Measurements from ENCODE around the gene TSPYL4. TPM values are rescaled to one million over a fixed set of nuclear protein-coding genes. Genes with fewer than 3 reads are reported as not detected.

The TSPYL4 gene
- total RNA-seq = 10 to 100 TPM in 1 of 3 donors, 1 to 10 TPM in 2; 6.1 to 16.8 (median 9.5) TPM
- long read RNA-seq, donor 1, full-length matches to known transcripts = 3 of 6 reads
- long read RNA-seq, donor 1, partial matches to known transcripts = 0 of 6 reads
- long read RNA-seq, donor 1, other reads (novel, unspliced or antisense) = 3 of 6 reads
- long read RNA-seq, donor 2, full-length matches to known transcripts = 1 of 1 reads
- long read RNA-seq, donor 2, partial matches to known transcripts = 0 of 1 reads
- long read RNA-seq, donor 2, other reads (novel, unspliced or antisense) = 0 of 1 reads

DNA sequence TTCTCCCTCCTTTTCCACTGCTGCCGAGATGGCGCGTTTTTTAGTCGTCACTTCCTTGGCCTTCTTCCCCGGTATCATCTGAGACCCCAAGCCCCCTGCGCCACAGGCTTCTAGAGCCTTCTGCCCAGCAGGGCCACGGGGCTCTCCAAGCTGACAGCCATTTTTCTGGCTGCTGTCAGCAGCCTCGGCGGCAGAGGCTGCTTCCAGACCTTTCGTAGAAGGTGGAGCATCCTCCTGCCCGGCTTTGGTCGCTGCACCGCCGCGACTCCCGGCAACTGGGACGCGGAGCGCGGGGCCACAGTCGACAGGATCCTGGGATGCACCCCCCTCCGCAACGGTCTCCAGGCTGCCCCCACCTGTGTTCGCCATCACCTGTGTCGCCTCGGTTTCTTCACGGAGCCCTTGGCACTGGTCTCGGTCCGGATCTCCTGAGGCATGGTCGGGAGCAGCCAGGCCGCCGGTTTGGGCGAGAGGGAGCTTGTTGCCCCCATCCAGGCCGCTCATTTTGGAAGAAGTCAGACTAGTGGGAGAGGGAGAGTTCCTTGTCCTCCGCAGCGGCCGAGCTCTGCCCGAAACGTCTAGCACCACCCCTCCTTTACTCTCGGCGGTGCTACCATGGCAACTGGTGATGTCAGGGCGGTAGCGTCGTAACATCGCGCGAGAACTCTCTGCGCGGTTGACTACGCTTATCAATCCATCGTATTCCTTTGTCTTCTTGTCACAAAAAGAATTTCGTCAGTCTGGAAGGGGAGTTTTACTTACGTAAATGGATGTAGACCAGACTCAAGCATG, at the start of gene TSPYL4:
TSS of gene TSPYL4 (minus strand) at position 571 of the 792 bp plus-strand sequence. CDS start at position 504, 67 bp downstream.
- no peaks in the 10 kb centered on the region for H3K9me3 ChIP-seq
- no peaks in the 10 kb centered on the region for H3K36me3 ChIP-seq (ENCODE audit: low read depth)
- peak; percentile 93 to 96 (median 94) for DNase-seq
- intact Hi-C loops (cut with DNase I, micrococcal nuclease) = no loop called here
- TF ChIP-seq CTCF (IDR thresholded peaks at IDR 0.05) = no peak
- H3K4me1 ChIP-seq (ENCODE audit: low read depth) = peaks cover 4% of the 10 kb centered on the region
- peak within 1 kb of the TSS; percentile 54 for H3K4me3 ChIP-seq
- ATAC-seq = peak; percentile 99

- intact Hi-C loops (cut with DNase I, micrococcal nuclease) = no loop called here
- H3K36me3 ChIP-seq (ENCODE audit: low read depth) = no peaks in the 10 kb centered on the region
- DNase-seq (no peak), ATAC-seq (no peak)
- H3K9me3 ChIP-seq = peaks cover 4% of the 10 kb centered on the region
- H3K4me3 ChIP-seq = no peak overlapping the region
- H3K4me1 ChIP-seq (ENCODE audit: low read depth) = no peaks in the 10 kb centered on the region
- no peak for TF ChIP-seq CTCF (IDR thresholded peaks at IDR 0.05)
These were observed 47.2 kb upstream of the TSPYL4 start for GRCh38 chr6:116301104-116301503.

GRCh38 chr6:116300566-116300965, 46.7 kb upstream of the TSPYL4 start:
- Histone ChIP-seq H3K36me3 (ENCODE audit: low read depth) (no peaks in the 10 kb centered on the region), H3K4me1 (ENCODE audit: low read depth) (no peaks in the 10 kb centered on the region), H3K4me3 (no peak overlapping the region), H3K9me3 (peaks cover 4% of the 10 kb centered on the region)
- ATAC-seq (no peak), DNase-seq (no peak)
- no peak for TF ChIP-seq CTCF (IDR thresholded peaks at IDR 0.05)
- intact Hi-C loops (cut with DNase I, micrococcal nuclease) = no loop called here

DNA sequence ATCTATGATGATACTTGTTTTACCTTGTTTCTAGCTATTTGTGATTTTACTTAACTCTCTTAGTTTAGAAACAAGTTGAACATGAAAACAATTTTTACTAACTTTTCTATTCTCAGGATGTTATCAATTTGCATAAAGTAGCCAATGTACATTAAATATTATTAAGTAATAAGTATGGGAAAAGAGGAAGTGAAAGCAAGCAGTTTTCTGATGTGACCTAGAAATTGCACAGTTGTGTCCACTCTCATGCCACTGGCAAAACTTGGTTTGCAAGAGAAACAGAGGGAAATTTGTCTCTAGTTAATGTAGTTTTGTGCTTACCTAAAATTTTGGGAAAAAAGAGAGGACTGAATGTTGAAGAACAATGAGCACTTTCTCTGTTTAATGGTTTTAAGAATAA, 45.1 kb upstream of the TSPYL4 start:
- Histone ChIP-seq H3K4me3 (no peak overlapping the region), H3K36me3 (ENCODE audit: low read depth) (no peaks in the 10 kb centered on the region), H3K9me3 (peaks cover 4% of the 10 kb centered on the region), H3K4me1 (ENCODE audit: low read depth) (no peaks in the 10 kb centered on the region)
- DNase-seq = no peak
- TF ChIP-seq CTCF (IDR thresholded peaks at IDR 0.05) = no peak
- ATAC-seq = no peak
- intact Hi-C loops (cut with DNase I, micrococcal nuclease) = no loop called here

DNA sequence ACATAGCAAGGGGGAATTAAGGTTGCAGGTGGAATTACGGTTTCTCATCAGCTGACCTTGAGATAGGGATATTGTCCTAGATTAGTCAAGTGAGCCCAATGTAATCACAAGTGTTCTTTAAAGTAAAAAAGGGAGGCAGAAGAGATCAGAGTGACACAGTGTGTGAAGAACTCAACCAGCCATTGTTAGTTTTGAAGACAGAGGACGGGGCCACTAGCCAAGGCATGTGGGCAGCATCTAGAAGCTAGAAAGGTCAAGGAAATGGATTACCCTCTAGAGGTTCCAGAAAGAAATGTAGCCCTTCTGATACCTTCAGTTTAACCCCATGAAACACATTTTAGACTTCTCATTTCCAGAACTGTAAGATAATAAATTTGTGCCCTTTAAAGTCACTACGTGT, 44.4 kb upstream of the TSPYL4 start:
- Histone ChIP-seq H3K9me3 (peaks cover 4% of the 10 kb centered on the region), H3K4me1 (ENCODE audit: low read depth) (no peaks in the 10 kb centered on the region), H3K36me3 (ENCODE audit: low read depth) (no peaks in the 10 kb centered on the region), H3K4me3 (no peak overlapping the region)
- no peak for TF ChIP-seq CTCF (IDR thresholded peaks at IDR 0.05)
- intact Hi-C loops (cut with DNase I, micrococcal nuclease) = no loop called here
- DNase-seq = no peak
- no peak for ATAC-seq

All from mucosa of descending colon (tissue), 3 donors.